Keratinocyte (primary cell): ENCODE results near the gene PSMB11. TPM values are rescaled to one million over a fixed set of nuclear protein-coding genes. Genes with fewer than 3 reads are reported as not detected.

Source experiments
- DNase-seq: peaks from one replicate; pipeline ENCODE4 v3.0.0-alpha.2; 2011; ENCODE audit warnings: low read depth, missing footprints, low spot score
- FAIRE-seq: peaks from 2 replicates; lab custom pipeline; 2011; peaks lifted over from hg19 to GRCh38; lab: Jason Lieb, UNC
- H2AFZ ChIP-seq: 2 replicates; pipeline ENCODE4 v1.6.0; 2012; ENCODE audit warnings: low read length, control low read depth, inconsistent platforms; ENCODE audit not compliant: control insufficient read depth
- H3K27ac ChIP-seq: 2 replicates; pipeline ENCODE4 v1.5.1; 2011; ENCODE audit warnings: low read length; ENCODE audit not compliant: control insufficient read depth, insufficient read depth
- H3K27me3 ChIP-seq: 3 replicates; pipeline ENCODE4 v1.6.0; 2011; ENCODE audit warnings: low read length; ENCODE audit not compliant: control insufficient read depth, insufficient read depth; ENCODE audit errors: extremely low read depth
- H3K36me3 ChIP-seq, 2 experiments: 2 replicates in 1 of 2; 3 replicates in 1 of 2; pipeline ENCODE4 v1.5.1; 2011; ENCODE audit warnings: low read length in 2 of 2, mild to moderate bottlenecking in 1 of 2; ENCODE audit not compliant: control insufficient read depth in 2 of 2, insufficient read depth in 2 of 2; ENCODE audit errors: extremely low read depth in 1 of 2
- H3K4me1 ChIP-seq: 3 replicates; pipeline ENCODE4 v1.5.1; 2011; ENCODE audit warnings: low read length; ENCODE audit not compliant: control insufficient read depth, insufficient read depth; ENCODE audit errors: extremely low read depth
- H3K4me2 ChIP-seq: 3 replicates; pipeline ENCODE4 v1.6.0; 2011; ENCODE audit warnings: low read depth, low read length; ENCODE audit not compliant: control insufficient read depth, insufficient read depth; ENCODE audit errors: extremely low read depth
- H3K4me3 ChIP-seq, 3 experiments: fragments of 200-600 bp in 1 of 3; sonication (generic) in 1 of 3; 2 replicates in 2 of 3; 3 replicates in 1 of 3; pipeline ENCODE4 v1.5.1; 2011 to 2016; ENCODE audit warnings: low read length in 3 of 3, mild to moderate bottlenecking in 3 of 3, control low read depth in 2 of 3, inconsistent platforms in 1 of 3, low read depth in 1 of 3, mixed read lengths in 1 of 3, mixed run types in 1 of 3, moderate library complexity in 1 of 3; ENCODE audit not compliant: control insufficient read depth in 2 of 3, insufficient read depth in 2 of 3; ENCODE audit errors: extremely low read depth in 1 of 3
- H3K79me2 ChIP-seq: 2 replicates; pipeline ENCODE4 v1.6.0; 2012; ENCODE audit warnings: low read length; ENCODE audit not compliant: control insufficient read depth, insufficient read depth
- H3K9ac ChIP-seq: 3 replicates; pipeline ENCODE4 v1.6.0; 2011; ENCODE audit warnings: low read length; ENCODE audit not compliant: control insufficient read depth, insufficient read depth; ENCODE audit errors: extremely low read depth
- H3K9me1 ChIP-seq: 3 replicates; pipeline ENCODE4 v1.6.0; 2011; ENCODE audit warnings: low read length; ENCODE audit not compliant: control insufficient read depth, insufficient read depth; ENCODE audit errors: extremely low read depth
- H3K9me3 ChIP-seq: 2 replicates; pipeline ENCODE4 v1.5.1; 2012; ENCODE audit warnings: low read depth, low read length; ENCODE audit not compliant: control insufficient read depth
- H4K20me1 ChIP-seq: 3 replicates; pipeline ENCODE4 v1.6.0; 2011; ENCODE audit warnings: low read length; ENCODE audit not compliant: control insufficient read depth, insufficient read depth; ENCODE audit errors: extremely low read depth
- CTCF ChIP-seq, 3 experiments: IDR thresholded peaks in 1 of 3; conservative IDR thresholded peaks in 1 of 3; optimal IDR thresholded peaks in 1 of 3; 2 replicates in 2 of 3; 3 replicates in 1 of 3; pipeline versions ENCODE3 to v1.5.1; 2011; ENCODE audit warnings: low read length in 3 of 3, mild to moderate bottlenecking in 3 of 3, moderate library complexity in 2 of 3, control low read depth in 1 of 3, inconsistent platforms in 1 of 3; ENCODE audit not compliant: insufficient read depth in 2 of 3; ENCODE audit errors: extremely low read depth in 1 of 3
- EZH2 ChIP-seq: IDR thresholded peaks from one replicate; pipeline ENCODE4 v1.6.1; 2012; ENCODE audit warnings: inconsistent platforms, mild to moderate bottlenecking, low read length, moderate library complexity
- dilution Hi-C: fragments of 300-500 bp; cut with MboI; formaldehyde crosslinking; loops from one replicate; pipeline ENCODE4 v1.7.0; 2020; ENCODE audit warnings: low sequenced_read_pairs; ENCODE audit not compliant: extremely low pct_ligation_motif_present
- polyA plus RNA-seq, 5 experiments: library from polyadenylated mRNA; depleted of rRNA in 3 of 5; stranded (reverse) in 3 of 5; stranded (forward) in 1 of 5; unstranded in 1 of 5; fragments of >200 nt; gene quantifications; 1 replicate in 1 of 5; 2 replicates in 3 of 5; 3 replicates in 1 of 5; pipeline versions ENCODE4 v1.2.1 to v1.2.3, GENCODE V29; 2011 to 2012; ENCODE audit warnings: missing spikeins in 2 of 5, low read depth in 1 of 5, low replicate concordance in 1 of 5

The PSMB11 gene
- polyA plus RNA-seq, 1 donor (not counting 4 experiments of a cell fraction or from before 2014, with no cell fraction given): not detected

GRCh38 chr14:23079716-23080115, 37.7 kb downstream of the PSMB11 start:
- Histone ChIP-seq H4K20me1 (no peaks in the 10 kb centered on the region), H2AFZ (no peak overlapping the region), H3K4me1 (peaks cover 15% of the 10 kb centered on the region), H3K9me3 (no peaks in the 10 kb centered on the region), H3K9me1 (no peaks in the 10 kb centered on the region), H3K36me3 (peaks cover 21 to 60% of the 10 kb centered on the region in 2 experiments), H3K27ac (no peak overlapping the region), H3K9ac (no peak overlapping the region), H3K27me3 (no peaks in the 10 kb centered on the region), H3K4me3 (no peak overlapping the region), H3K79me2 (peaks cover 4% of the 10 kb centered on the region), H3K4me2 (no peak overlapping the region)
- DNase-seq (no peak), FAIRE-seq (no peak)
- dilution Hi-C loops: no loop called here
- no peak for TF ChIP-seq EZH2
- TF ChIP-seq CTCF (optimal IDR thresholded peaks at IDR 0.05 in 1 of 3, IDR thresholded peaks at IDR 0.05 in 1 of 3, conservative IDR thresholded peaks at IDR 0.05 in 1 of 3; ENCODE audit: extremely low read depth in 1 of 3, insufficient read depth in 2 of 3, low read length in 3 of 3): no peak

GRCh38 chr14:23080474-23080873, 38.5 kb downstream of the PSMB11 start:
- H3K27me3 ChIP-seq: no peaks in the 10 kb centered on the region
- DNase-seq (no peak), FAIRE-seq (no peak)
- dilution Hi-C loops: no loop called here
- peaks cover 15% of the 10 kb centered on the region for H3K4me1 ChIP-seq
- H3K4me2 ChIP-seq: no peak overlapping the region
- H3K9me1 ChIP-seq: no peaks in the 10 kb centered on the region
- H4K20me1 ChIP-seq: no peaks in the 10 kb centered on the region
- H3K79me2 ChIP-seq: peaks cover 4% of the 10 kb centered on the region
- peaks cover 21 to 60% of the 10 kb centered on the region in 2 experiments for H3K36me3 ChIP-seq
- H3K4me3 ChIP-seq: no peak overlapping the region
- no peak overlapping the region for H2AFZ ChIP-seq
- H3K27ac ChIP-seq: no peak overlapping the region
- no peak overlapping the region for H3K9ac ChIP-seq
- no peaks in the 10 kb centered on the region for H3K9me3 ChIP-seq
- TF ChIP-seq EZH2 (no peak), CTCF (optimal IDR thresholded peaks at IDR 0.05 in 1 of 3, IDR thresholded peaks at IDR 0.05 in 1 of 3, conservative IDR thresholded peaks at IDR 0.05 in 1 of 3; ENCODE audit: extremely low read depth in 1 of 3, insufficient read depth in 2 of 3, low read length in 3 of 3) (no peak)
